ENCODE measurements around the gene CCDC85C. TPM values are rescaled to one million over a fixed set of nuclear protein-coding genes. Genes with fewer than 3 reads are reported as not detected.

Gene CCDC85C
- total RNA-seq, 2 donors from 2014 or later = 32.8 to 45.8 TPM

GRCh38 chr14:99590746-99591555 is 13.1 kb downstream of the CCDC85C start:
- H3K9me3 Mint-ChIP-seq = no peaks in the 10 kb centered on the region
- H3K36me3 Mint-ChIP-seq (ENCODE audit: low read depth) = no peaks in the 10 kb centered on the region
- WGBS, 2 experiments (ENCODE audit: insufficient coverage in 1 of 2, insufficient read length in 1 of 2) = 83 to 88% methylated on average over 15 to 28 of the region's 28 CpGs
- no peaks in the 10 kb centered on the region for H3K9me3 ChIP-seq (ENCODE audit: control insufficient read depth, low read length)
- peaks cover 38% of the 10 kb centered on the region for H3K4me1 Mint-ChIP-seq
- TF ChIP-seq, protein P1, sequence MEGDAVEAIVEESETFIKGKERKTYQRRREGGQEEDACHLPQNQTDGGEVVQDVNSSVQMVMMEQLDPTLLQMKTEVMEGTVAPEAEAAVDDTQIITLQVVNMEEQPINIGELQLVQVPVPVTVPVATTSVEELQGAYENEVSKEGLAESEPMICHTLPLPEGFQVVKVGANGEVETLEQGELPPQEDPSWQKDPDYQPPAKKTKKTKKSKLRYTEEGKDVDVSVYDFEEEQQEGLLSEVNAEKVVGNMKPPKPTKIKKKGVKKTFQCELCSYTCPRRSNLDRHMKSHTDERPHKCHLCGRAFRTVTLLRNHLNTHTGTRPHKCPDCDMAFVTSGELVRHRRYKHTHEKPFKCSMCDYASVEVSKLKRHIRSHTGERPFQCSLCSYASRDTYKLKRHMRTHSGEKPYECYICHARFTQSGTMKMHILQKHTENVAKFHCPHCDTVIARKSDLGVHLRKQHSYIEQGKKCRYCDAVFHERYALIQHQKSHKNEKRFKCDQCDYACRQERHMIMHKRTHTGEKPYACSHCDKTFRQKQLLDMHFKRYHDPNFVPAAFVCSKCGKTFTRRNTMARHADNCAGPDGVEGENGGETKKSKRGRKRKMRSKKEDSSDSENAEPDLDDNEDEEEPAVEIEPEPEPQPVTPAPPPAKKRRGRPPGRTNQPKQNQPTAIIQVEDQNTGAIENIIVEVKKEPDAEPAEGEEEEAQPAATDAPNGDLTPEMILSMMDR (conservative IDR thresholded peaks at IDR 0.05) = no peak
- no peaks in the 10 kb centered on the region for H3K36me3 ChIP-seq (ENCODE audit: control insufficient read depth, insufficient read depth, low read length)
- no peak for DNase-seq
- no peak overlapping the region for H3K27ac Mint-ChIP-seq
- H3K4me1 ChIP-seq (ENCODE audit: control insufficient read depth, insufficient read depth, low read length) = peaks cover 5% of the 10 kb centered on the region
- H3K27me3 Mint-ChIP-seq (ENCODE audit: insufficient read depth) = no peaks in the 10 kb centered on the region
- no peak overlapping the region for H3K4me3 Mint-ChIP-seq
- no peak overlapping the region for H3K9ac ChIP-seq (ENCODE audit: extremely low read depth, low read length, poor library complexity, severe bottlenecking)
- H3K27me3 ChIP-seq (ENCODE audit: control insufficient read depth, insufficient read depth, low read length, poor library complexity, severe bottlenecking) = no peaks in the 10 kb centered on the region
- peak overlapping the region; percentile 75 for H3K27ac ChIP-seq (ENCODE audit: low read depth, low read length)
- H3K4me3 ChIP-seq (ENCODE audit: low read length) = no peak overlapping the region

- Histone ChIP-seq H3K4me1 (ENCODE audit: control insufficient read depth, insufficient read depth, low read length) (peaks cover 5% of the 10 kb centered on the region), H3K9ac (ENCODE audit: extremely low read depth, low read length, poor library complexity, severe bottlenecking) (no peak overlapping the region), H3K27ac (ENCODE audit: low read depth, low read length) (peak overlapping the region; percentile 66), H3K27me3 (ENCODE audit: control insufficient read depth, insufficient read depth, low read length, poor library complexity, severe bottlenecking) (no peaks in the 10 kb centered on the region), H3K36me3 (ENCODE audit: control insufficient read depth, insufficient read depth, low read length) (no peaks in the 10 kb centered on the region), H3K4me3 (ENCODE audit: low read length) (no peak overlapping the region), H3K9me3 (ENCODE audit: control insufficient read depth, low read length) (no peaks in the 10 kb centered on the region)
- Mint-ChIP-seq H3K4me1 (peaks cover 38% of the 10 kb centered on the region), H3K27ac (no peak overlapping the region), H3K9me3 (no peaks in the 10 kb centered on the region), H3K4me3 (no peak overlapping the region), H3K36me3 (ENCODE audit: low read depth) (no peaks in the 10 kb centered on the region), H3K27me3 (ENCODE audit: insufficient read depth) (no peaks in the 10 kb centered on the region)
- no peak for DNase-seq
- TF ChIP-seq, protein P1 (conservative IDR thresholded peaks at IDR 0.05) = no peak
- WGBS, 2 experiments (ENCODE audit: insufficient coverage in 1 of 2, insufficient read length in 1 of 2) = 88 to 93% methylated on average over 11 to 17 of the region's 17 CpGs
These were observed 14.1 kb downstream of the CCDC85C start for GRCh38 chr14:99589651-99590530.

DNA sequence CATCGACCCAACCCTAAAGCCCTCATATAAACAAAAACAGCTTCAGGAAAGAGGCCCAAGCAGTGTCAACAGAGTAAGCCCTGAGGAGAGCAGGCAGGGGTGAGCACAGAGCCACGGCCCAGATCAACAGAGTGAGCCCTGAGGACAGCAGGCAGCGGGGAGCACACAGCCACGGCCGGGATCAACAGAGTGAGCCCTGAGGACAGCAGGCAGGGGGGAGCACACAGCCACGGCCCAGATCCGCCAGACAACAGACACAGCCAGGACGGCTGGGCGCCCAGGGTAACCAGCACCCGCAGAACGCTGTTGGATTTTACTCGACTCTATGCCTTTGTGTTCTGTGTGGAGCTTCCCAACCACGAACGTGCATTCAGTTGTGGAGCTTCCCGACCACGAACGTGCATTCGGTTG is 15.0 kb downstream of the CCDC85C start:
- Histone ChIP-seq H3K27ac (ENCODE audit: low read depth, low read length) (no peak overlapping the region), H3K9ac (ENCODE audit: extremely low read depth, low read length, poor library complexity, severe bottlenecking) (no peak overlapping the region), H3K27me3 (ENCODE audit: control insufficient read depth, insufficient read depth, low read length, poor library complexity, severe bottlenecking) (no peaks in the 10 kb centered on the region), H3K36me3 (ENCODE audit: control insufficient read depth, insufficient read depth, low read length) (no peaks in the 10 kb centered on the region), H3K4me3 (ENCODE audit: low read length) (no peak overlapping the region), H3K4me1 (ENCODE audit: control insufficient read depth, insufficient read depth, low read length) (peaks cover 5% of the 10 kb centered on the region), H3K9me3 (ENCODE audit: control insufficient read depth, low read length) (no peaks in the 10 kb centered on the region)
- TF ChIP-seq, protein P1 (conservative IDR thresholded peaks at IDR 0.05) = no peak
- no peak overlapping the region for H3K4me3 Mint-ChIP-seq
- no peaks in the 10 kb centered on the region for H3K27me3 Mint-ChIP-seq (ENCODE audit: insufficient read depth)
- 90 to 91% methylated on average over 17 to 18 of the region's 18 CpGs for WGBS, 2 experiments (ENCODE audit: insufficient coverage in 1 of 2, insufficient read length in 1 of 2)
- no peaks in the 10 kb centered on the region for H3K36me3 Mint-ChIP-seq (ENCODE audit: low read depth)
- peaks cover 31% of the 10 kb centered on the region for H3K4me1 Mint-ChIP-seq
- no peaks in the 10 kb centered on the region for H3K9me3 Mint-ChIP-seq
- no peak for DNase-seq
- no peak overlapping the region for H3K27ac Mint-ChIP-seq

All from endodermal cell (in vitro differentiated cells).